ENCODE results near the gene TRERF1. TPM values are rescaled to one million over a fixed set of nuclear protein-coding genes. Genes with fewer than 3 reads are reported as not detected.
"Not testable (repeated sequence)": the region's sequence is repeated elsewhere in the genome, so short reads cannot be mapped to it uniquely, and the experiment has no call there.

Gene TRERF1, protein sequence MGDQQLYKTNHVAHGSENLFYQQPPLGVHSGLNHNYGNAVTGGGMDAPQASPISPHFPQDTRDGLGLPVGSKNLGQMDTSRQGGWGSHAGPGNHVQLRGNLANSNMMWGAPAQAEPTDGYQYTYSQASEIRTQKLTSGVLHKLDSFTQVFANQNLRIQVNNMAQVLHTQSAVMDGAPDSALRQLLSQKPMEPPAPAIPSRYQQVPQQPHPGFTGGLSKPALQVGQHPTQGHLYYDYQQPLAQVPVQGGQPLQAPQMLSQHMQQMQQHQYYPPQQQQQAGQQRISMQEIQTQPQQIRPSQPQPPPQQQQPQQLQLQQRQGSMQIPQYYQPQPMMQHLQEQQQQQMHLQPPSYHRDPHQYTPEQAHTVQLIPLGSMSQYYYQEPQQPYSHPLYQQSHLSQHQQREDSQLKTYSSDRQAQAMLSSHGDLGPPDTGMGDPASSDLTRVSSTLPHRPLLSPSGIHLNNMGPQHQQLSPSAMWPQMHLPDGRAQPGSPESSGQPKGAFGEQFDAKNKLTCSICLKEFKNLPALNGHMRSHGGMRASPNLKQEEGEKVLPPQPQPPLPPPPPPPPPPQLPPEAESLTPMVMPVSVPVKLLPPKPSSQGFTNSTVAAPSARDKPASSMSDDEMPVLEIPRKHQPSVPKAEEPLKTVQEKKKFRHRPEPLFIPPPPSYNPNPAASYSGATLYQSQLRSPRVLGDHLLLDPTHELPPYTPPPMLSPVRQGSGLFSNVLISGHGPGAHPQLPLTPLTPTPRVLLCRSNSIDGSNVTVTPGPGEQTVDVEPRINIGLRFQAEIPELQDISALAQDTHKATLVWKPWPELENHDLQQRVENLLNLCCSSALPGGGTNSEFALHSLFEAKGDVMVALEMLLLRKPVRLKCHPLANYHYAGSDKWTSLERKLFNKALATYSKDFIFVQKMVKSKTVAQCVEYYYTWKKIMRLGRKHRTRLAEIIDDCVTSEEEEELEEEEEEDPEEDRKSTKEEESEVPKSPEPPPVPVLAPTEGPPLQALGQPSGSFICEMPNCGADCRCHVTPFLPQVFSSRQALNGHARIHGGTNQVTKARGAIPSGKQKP (N-terminal part only)
- total RNA-seq = 1.5 TPM
- long read RNA-seq, partial matches to known transcripts = 2 of 7 reads
- long read RNA-seq, other reads (novel, unspliced or antisense) = 5 of 7 reads

DNA sequence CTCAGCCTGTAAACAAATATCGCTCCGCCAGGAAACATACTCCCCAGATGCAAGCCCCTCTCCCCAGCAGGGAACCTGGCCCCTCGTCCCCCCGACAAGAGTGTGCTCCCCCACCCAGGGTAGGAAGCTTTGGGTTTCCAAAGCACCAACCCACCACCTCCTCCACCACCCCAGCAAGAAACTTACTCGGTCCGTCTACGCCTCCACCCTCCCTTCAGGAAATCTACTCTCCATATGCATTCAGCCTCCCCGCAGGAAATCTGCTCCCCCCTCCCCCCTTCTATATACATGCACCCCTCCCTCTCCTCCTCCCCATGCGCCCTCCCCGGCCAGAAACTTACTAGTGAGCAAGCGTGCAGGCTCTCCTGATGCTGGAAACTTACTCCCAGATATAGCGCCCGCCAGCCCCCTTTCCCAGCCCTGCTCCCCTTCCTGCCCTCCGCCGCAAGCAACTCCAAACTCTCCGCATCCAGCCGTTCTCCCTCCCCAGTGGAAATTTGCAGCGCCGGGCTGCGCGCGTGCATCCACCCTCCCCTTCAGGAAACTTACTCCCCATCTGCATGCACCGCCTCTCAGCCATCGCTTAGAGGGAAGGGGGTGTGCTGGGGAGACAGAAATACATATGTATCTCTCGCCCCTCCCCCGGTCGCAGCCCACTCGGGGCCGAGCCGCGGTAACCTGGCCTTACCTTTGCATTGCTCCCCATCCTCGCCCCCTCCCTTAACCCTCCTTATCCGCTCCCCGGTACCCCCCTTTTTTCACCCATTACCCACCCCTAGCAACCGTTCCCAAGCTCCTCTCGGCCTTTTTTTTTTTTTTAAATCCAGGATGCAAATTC, at the start of gene TRERF1:
TRERF1 (minus strand) TSS at position 594 of the 838 bp plus-strand sequence. CDS start 182,336 bp downstream, outside the sequence.
- ATAC-seq (ENCODE audit: poor library complexity) = peak; percentile 14
- DNase-seq = peak; percentile 63
- intact Hi-C loops (cut with DNase I) = no loop called here

DNA sequence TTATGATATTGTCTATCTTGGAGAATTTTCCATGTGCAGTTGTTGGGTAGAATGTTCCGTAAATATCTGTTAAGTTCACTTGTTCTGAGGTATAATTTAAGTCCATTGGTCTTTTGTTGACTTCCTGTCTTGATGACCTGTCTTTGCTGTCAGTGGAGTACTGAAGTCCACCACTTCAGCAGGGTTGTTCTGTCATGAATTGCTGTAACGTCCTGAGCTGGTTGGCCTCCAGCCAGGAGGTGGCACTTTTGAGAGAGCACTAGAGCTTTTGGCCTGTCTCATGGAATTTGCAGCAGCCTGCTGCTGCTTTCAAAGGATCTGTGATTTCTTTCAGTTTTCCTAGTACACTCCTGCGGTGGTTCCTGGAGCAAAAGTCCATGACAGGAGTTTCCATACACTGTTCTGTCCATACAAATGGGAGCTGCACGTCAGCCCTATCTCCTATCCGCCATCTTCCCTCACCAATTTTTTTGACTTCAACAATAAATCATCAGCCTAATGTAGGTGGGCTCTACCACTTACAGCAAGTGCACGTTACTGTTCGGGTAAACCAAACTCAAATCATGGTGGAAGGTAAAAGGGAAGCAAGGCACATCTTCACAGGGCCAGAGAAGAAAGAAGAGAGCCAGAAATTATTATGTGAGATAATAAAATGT, 46.9 kb upstream of the TRERF1 start:
- intact Hi-C loops (cut with DNase I) = no loop called here
- ATAC-seq (ENCODE audit: poor library complexity) = peak; percentile 62
- DNase-seq = peak; percentile 51

DNA sequence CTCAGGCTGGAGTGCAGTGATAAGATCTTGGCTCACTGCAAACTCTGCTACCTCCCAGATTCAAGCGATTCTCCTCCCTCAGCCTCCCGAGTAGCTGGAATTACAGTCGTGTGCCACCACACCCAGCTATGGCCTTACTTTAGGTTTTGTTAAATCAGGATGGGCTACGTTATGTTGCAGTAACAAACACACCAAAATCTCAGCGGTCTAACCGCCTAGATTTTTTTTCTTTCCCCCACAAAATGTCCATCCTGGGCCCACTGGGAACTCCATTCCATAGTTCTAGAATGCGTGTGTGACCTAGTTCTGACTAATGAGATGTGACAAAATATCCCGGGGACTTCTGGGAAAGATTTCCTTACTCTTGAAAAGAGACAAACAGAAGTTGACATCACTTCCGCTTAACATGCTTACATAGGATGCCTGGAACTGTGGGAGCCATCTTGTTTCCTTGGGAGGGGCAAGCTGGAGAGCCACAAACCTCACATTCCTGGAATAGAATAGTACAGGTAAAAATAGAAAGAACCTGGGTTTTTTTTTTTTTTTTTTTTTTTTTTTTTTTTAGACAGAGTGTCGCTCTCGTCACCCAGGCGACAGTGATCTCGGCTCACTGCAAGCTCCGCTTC, 42.3 kb upstream of the TRERF1 start:
- ATAC-seq (ENCODE audit: poor library complexity) (no peak), DNase-seq (no peak)
- intact Hi-C loops (cut with DNase I) = no loop called here

DNA sequence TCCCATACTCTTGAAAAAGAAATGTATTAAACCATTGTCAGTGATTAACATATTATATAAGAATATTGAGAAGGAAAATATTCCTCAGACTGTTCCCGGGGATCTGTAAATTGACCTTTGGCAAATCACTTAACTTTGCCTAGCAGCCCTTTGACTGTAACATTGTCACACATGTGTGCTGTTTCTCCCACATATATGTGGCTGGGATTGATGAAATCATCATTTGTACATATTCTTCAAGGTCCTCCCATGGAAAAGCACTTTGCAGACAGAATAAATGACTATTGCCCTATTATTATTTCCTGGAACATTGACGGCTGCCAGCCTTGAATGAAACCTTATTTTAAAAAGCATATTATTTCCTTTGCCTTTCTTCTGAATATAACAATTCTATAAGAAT, 36.4 kb upstream of the TRERF1 start:
- DNase-seq (no peak), ATAC-seq (ENCODE audit: poor library complexity) (no peak)
- intact Hi-C loops (cut with DNase I) = no loop called here

DNA sequence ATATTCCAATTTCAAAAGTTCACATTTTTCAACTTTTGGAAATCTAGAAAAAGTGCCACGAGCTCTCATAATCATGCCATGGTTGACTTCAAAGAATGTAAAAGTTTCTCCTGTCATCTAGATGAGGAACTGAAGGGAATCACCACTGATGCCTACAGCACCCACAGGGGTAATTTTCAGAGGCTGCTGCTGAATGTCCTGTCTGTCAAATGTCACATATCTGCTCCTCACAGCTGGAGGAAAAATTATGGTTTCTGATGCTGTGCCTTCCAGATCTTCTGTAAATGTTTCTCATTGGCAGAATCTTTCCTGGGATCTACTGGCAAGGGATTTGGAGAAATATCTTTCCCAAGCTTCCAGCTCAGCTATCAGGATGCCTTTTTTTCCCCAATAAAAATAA, 32.5 kb upstream of the TRERF1 start:
- no peak for ATAC-seq (ENCODE audit: poor library complexity)
- intact Hi-C loops (cut with DNase I) = no loop called here
- DNase-seq = no peak

DNA sequence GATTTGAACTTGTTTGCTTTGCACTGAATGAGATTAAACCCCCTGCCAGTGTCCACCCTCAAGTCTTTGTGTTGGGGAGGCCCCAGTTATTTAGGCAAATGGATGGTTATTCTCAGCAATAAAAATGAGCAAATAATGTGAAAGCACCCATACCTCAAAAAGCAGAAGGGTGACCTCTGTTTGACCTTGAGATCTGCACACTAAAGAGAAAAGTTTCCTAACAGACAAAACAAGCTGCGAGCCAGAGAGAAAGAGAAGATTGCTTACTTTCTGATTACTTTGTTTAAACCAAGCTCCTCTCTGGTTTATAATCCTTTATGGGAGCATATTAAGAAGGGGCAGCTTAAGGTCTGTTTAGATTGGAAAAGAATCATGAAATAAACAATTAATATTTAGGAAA, 30.4 kb upstream of the TRERF1 start:
- intact Hi-C loops (cut with DNase I) = no loop called here
- ATAC-seq (ENCODE audit: poor library complexity) (no peak), DNase-seq (no peak)

DNA sequence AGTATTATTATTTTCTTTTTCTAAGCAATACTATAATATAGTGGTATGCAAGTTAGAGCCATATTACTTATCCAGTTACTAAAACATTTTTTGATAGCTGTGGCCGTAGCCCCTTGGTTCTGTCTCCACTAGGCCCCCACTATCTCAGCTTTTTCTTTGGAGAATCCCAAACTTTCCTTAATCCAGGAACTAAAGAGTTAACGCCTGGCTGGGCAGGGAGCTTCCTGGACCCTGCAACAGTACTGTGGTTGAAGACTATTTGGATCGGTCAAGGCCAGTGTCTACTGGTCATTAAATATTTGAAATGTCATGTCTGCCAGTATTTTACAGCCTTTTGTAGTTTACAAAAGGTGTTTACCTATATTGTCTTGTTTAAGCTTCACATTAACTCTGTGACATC, 20.0 kb upstream of the TRERF1 start:
- intact Hi-C loops (cut with DNase I) = no loop called here
- ATAC-seq (ENCODE audit: poor library complexity) (no peak), DNase-seq (no peak)

DNA sequence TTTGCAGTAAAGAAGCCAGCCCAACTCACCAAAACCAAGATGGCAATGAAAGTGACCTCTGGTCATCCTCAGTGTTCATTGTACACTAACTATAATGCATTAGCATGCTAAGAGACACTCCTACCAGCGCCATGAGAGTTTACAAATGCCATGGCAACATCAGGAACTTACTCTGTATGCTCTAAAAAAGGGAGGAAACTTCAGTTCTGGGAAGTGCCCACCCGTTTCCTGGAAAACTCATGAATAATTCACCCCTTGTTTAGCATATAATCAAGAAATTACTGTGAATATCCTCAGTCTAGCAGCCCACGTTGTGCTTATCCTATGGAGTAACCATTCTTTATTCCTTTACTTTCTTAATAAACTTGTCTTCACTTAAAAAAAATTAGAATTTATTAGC, 19.4 kb upstream of the TRERF1 start:
- no peak for ATAC-seq (ENCODE audit: poor library complexity)
- intact Hi-C loops (cut with DNase I) = no loop called here
- no peak for DNase-seq

DNA sequence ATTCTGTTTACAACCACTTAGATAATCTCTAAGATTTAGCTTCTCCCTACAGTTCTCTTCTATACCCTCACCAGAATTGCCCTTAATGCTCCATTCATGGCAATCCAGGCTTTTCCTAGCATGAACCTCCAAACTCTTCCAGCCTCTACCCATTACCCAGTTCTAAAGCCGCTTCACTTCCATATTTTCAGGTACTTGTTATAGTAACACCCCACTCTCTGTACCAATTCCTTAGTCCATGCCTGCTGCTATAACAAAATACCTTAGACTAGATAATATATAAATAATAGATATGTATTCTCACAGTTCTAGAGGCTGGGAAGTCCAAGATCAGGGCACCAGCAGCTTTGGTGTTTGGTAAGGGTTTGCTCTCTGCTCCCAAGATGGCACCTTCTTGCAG, 16.5 kb upstream of the TRERF1 start:
- no peak for DNase-seq
- intact Hi-C loops (cut with DNase I) = no loop called here
- no peak for ATAC-seq (ENCODE audit: poor library complexity)

DNA sequence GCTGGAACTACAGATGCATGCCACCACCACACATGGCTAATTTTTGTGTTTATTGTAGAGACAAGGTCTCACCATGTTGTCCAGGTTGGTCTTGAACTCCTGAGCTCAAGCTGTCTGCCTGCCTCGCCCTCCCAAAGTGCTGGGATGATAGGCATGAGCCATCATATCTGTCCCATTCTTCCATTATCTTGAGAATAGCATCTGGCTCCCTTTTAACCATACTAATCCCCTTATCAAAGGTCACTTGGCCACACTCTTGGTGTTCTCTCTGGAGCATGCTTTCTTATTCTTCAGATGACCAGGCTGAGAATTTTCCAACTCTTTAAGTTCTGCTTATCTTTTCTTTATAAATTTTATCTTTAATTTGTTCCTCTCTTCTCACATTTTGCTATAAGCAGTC, 15.9 kb upstream of the TRERF1 start:
- ATAC-seq (ENCODE audit: poor library complexity) = no peak
- intact Hi-C loops (cut with DNase I) = no loop called here
- DNase-seq = no peak

DNA sequence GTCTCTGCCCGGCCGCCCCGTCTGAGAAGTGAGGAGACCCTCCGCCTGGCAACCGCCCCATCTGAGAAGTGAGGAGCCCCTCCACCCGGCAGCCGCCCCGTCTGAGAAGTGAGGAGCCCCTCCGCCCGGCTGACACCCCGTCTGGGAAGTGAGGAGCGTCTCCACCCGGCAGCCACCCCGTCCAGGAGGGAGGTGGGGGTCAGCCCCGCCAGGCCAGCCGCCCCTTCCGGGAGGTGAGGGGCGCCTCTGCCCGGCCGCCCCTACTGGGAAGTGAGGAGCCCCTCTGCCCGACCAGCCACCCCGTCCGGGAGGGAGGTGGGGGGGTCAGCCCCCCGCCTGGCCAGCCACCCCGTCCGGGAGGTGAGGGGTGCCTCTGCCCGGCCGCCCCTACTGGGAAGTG, 14.7 kb upstream of the TRERF1 start:
- ATAC-seq (ENCODE audit: poor library complexity); intact Hi-C loops (cut with DNase I); DNase-seq: not testable (repeated sequence)

DNA sequence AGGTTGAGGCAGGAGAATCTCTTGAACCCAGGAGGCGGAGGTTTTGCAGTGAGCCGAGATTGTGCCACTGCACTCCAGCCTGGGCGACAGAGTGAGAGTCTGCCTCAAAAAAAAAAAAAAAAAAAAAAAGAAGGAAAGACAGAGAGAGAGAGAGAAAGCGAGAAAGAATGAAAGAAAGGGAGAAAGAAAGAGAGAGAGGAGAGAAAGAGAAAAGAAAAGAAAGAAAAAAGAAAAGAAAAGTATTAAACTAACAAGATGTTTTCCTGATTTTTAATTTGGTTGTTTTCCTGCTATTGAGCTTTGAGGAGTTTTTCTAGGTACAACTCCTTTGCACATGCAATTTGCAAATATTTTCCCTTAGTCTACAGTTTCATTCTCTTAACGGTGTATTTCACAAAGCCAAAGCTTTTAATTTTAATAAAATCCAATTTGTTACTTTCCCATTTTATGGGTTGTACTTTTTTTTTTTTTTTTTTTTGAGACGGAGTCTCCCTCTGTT, 10.8 kb upstream of the TRERF1 start:
- ATAC-seq (ENCODE audit: poor library complexity) = no peak
- intact Hi-C loops (cut with DNase I) = no loop called here
- DNase-seq = no peak

DNA sequence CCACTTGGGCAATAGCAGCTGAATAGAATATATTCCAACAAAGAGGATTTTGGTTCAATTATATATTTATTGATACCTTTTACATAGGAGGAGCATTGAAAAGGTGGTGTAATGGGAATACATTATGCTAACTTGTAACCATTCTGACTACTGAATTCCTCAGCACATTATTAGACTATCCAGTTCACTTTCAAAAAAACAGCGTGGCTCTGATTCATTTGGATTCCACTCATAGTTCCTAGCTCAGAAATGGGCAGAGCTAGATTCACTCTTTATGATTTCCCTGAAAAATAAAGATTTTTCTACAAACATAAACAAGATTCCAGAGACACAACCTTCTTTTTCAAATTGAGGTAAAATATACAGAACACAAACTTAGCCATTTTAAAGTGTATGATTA, 9.2 kb upstream of the TRERF1 start:
- DNase-seq (no peak), ATAC-seq (ENCODE audit: poor library complexity) (no peak)
- intact Hi-C loops (cut with DNase I) = no loop called here

DNA sequence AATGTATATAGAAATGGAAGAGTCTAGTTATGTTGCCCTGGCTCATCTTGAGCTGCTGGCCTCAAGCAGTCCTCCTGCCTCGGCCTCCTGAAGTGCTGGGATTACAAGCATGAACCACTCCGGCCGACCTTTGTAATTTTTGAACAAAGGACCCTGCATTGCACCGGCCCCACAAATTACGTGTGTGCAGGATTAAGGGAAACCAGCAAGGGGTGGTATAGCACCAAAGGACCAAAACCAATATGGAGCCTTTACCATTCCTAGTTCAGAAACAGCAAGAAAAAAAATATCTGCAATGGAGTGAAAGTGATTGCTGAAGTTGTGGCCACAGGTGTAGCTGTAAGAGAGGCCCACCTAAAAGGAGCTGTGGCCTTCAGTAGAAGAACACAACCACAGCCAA, 8.2 kb upstream of the TRERF1 start:
- DNase-seq (no peak), ATAC-seq (ENCODE audit: poor library complexity) (no peak)
- intact Hi-C loops (cut with DNase I) = no loop called here

DNA sequence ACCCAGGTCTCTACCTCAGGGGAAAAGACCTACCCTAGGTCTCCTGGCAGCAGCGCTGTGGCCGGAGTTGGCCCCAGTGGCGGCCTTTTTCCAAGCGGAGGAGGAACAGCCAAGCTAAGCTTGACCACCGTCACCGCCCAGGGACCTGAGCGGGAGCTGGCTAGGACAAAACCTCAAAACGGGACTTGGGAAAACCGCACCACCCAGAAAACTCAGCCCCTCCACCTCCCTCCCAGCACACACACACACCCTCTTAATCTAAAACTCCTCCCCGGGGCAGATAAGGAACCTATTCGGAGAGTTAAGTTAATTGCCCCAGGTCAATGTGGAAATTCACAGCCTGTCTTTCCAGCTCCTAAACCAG, 2.7 kb upstream of the TRERF1 start:
- intact Hi-C loops (cut with DNase I) = no loop called here
- peak; percentile 2 for ATAC-seq (ENCODE audit: poor library complexity)
- DNase-seq = peak; percentile 77

DNA sequence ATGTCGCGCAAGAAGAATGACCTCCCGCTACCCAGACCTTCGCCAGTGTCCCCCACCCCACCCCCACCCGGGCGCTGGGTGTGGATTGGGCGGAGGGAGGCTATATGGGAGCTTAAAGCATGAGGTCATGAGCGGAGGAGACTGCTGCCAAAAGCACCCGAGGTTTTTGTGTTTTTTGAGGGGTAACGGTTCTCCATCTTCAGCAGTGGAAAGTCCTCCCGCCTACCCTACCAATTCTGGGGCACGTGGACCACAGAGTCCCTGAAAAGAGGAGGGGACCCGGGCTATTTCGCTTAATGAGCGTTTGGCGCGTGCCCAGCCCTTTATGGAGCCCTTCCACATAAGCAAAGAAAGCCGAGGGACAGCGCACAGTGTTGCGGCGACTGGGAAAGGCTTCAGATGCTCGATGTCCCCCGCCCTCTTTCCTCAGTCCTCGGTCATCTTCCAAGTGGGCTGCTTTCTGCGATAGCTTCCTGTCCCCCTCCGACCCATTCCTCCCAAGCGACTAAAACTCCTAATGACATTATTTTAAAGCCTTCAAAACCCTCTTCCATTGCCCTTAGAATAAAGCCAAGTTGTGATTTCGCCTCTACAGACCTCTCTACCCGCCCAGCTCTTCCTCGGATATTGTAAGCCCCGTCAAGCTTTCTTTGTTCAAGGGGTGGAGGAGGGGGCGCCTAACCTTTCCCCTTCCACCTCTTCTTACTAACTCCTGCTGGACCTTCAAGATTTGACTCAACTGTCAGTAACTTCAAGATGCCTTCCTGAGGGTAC, 2.1 kb upstream of the TRERF1 start:
- peak; percentile 73 for DNase-seq
- peak; percentile 31 for ATAC-seq (ENCODE audit: poor library complexity)
- intact Hi-C loops (cut with DNase I) = no loop called here

Data from Right ventricle myocardium superior (tissue), 1 donor.